K562 (cell line): ENCODE data around the gene RASGEF1C. TPM values are rescaled to one million over a fixed set of nuclear protein-coding genes. Genes with fewer than 3 reads are reported as not detected.

Experiments
- ATF2 ChIP-seq: sonication (generic); formaldehyde crosslinking; IDR thresholded peaks from 2 replicates; pipeline ENCODE4 v1.8.1; 2022; ENCODE audit warnings: missing genetic modification reagents
- CBX2 ChIP-seq: fragments of 200-600 bp; sonication (generic); IDR thresholded peaks from one replicate; pipeline ENCODE4 v1.6.1; 2012; ENCODE audit warnings: mild to moderate bottlenecking, low read length, inconsistent platforms; ENCODE audit not compliant: insufficient read depth, poor library complexity, severe bottlenecking
- CEBPZ ChIP-seq: fragments of 150-350 bp; IDR thresholded peaks from 2 replicates; pipeline ENCODE4 v1.6.1; 2014; ENCODE audit warnings: low read depth, mild to moderate bottlenecking, low read length, borderline replicate concordance
- CHD4 ChIP-seq: fragments of 200-600 bp; sonication (generic); IDR thresholded peaks from 3 replicates; pipeline ENCODE4 v1.6.1; 2012; ENCODE audit warnings: low read depth, mild to moderate bottlenecking, mixed read lengths, low read length, inconsistent platforms; ENCODE audit not compliant: insufficient read depth, insufficient replicate concordance, poor library complexity, severe bottlenecking
- FOXJ3 ChIP-seq: sonication (generic); formaldehyde crosslinking; IDR thresholded peaks from 2 replicates; pipeline ENCODE4 v1.4.0; 2020; ENCODE audit warnings: mild to moderate bottlenecking, missing genetic modification reagents
- GABPB2 ChIP-seq: fragments of 250-450 bp; sonication (Bioruptor Pico); conservative IDR thresholded peaks from 2 replicates; pipeline ENCODE4 v1.5.1; 2021; ENCODE audit warnings: mild to moderate bottlenecking
- GATA2 ChIP-seq: sonication (generic); formaldehyde crosslinking; IDR thresholded peaks from 2 replicates; pipeline ENCODE4 v1.4.0; 2020; ENCODE audit warnings: mild to moderate bottlenecking, missing genetic modification reagents
- GATAD2A ChIP-seq: fragments of 450-650 bp; IDR thresholded peaks from 2 replicates; pipeline ENCODE4 v1.6.1; 2017
- HNRNPL ChIP-seq: fragments of 200-400 bp; formaldehyde crosslinking; IDR thresholded peaks from 2 replicates; pipeline ENCODE4 v1.6.1; 2017; ENCODE audit warnings: low read depth, mild to moderate bottlenecking, low read length
- KDM2B ChIP-seq: fragments of 250-450 bp; sonication (Bioruptor Pico); IDR thresholded peaks from 2 replicates; pipeline ENCODE4 v1.8.0; 2021; ENCODE audit warnings: mild to moderate bottlenecking, moderate library complexity
- MAFG ChIP-seq: fragments of 450-650 bp; conservative IDR thresholded peaks from 2 replicates; pipeline ENCODE4 v1.6.1; 2016; ENCODE audit warnings: missing genetic modification characterization, missing compliant biosample characterization
- MTA1 ChIP-seq: fragments of 450-650 bp; IDR thresholded peaks from 2 replicates; pipeline ENCODE4 v1.6.1; 2017; ENCODE audit warnings: borderline replicate concordance
- MTA3 ChIP-seq: fragments of 450-650 bp; formaldehyde crosslinking; IDR thresholded peaks from 2 replicates; pipeline ENCODE4 v1.6.1; 2017; ENCODE audit warnings: mild to moderate bottlenecking, borderline replicate concordance
- NR1H2 ChIP-seq: sonication (generic); formaldehyde crosslinking; IDR thresholded peaks from 2 replicates; pipeline ENCODE4 v1.4.0; 2020; ENCODE audit warnings: mild to moderate bottlenecking, missing genetic modification reagents
- RFX7 ChIP-seq: fragments of 250-450 bp; sonication (Bioruptor Pico); IDR thresholded peaks from 2 replicates; pipeline ENCODE4 v1.5.1; 2021; ENCODE audit warnings: mild to moderate bottlenecking
- SMARCA4 ChIP-seq: fragments of 450-650 bp; IDR thresholded peaks from 2 replicates; pipeline ENCODE4 v1.6.1; 2016
- SMARCB1 ChIP-seq: IDR thresholded peaks from 2 replicates; pipeline ENCODE4 v1.6.1; 2011; ENCODE audit warnings: improper control_type of control experiment, low read depth; ENCODE audit not compliant: insufficient read length
- SNRNP70 ChIP-seq: fragments of 200-400 bp; formaldehyde crosslinking; optimal IDR thresholded peaks from 2 replicates; pipeline ENCODE3; 2017; ENCODE audit warnings: low read depth, low read length
- WHSC1 ChIP-seq: IDR thresholded peaks from one replicate; pipeline ENCODE4 v1.6.1; 2012; ENCODE audit warnings: low read length, control low read depth, inconsistent platforms
- ZNF282 ChIP-seq: sonication (generic); formaldehyde crosslinking; IDR thresholded peaks from 2 replicates; pipeline ENCODE4 v1.8.1; 2023; ENCODE audit warnings: missing genetic modification reagents
- ZNF354B ChIP-seq: fragments of 250-450 bp; sonication (Bioruptor Pico); IDR thresholded peaks from 2 replicates; pipeline ENCODE4 v1.4.0; 2020
- ZNF76 ChIP-seq: fragments of 250-450 bp; sonication (Bioruptor Pico); IDR thresholded peaks from 2 replicates; pipeline ENCODE4 v1.4.0; 2020; ENCODE audit warnings: mild to moderate bottlenecking, moderate library complexity, borderline replicate concordance
- ZNF785 ChIP-seq: fragments of 250-450 bp; sonication (Bioruptor Pico); IDR thresholded peaks from 2 replicates; pipeline ENCODE4 v1.4.0; 2020; ENCODE audit warnings: mild to moderate bottlenecking
- polyA plus RNA-seq, 8 experiments: library from polyadenylated mRNA; depleted of rRNA in 4 of 8; stranded (reverse) in 5 of 8; unstranded in 3 of 8; fragments of >200 nt; fragmentation: Nextera tagmentation in 2 of 8; fragmentation: Illumina TruSeq in 1 of 8; extraction: Ambion mirVana in 2 of 8; extraction: Trizol in 1 of 8; gene quantifications; 2 replicates each; pipeline versions ENCODE4 v1.2.1 to v1.2.3, GENCODE V29; 2011 to 2014; ENCODE audit warnings: inconsistent platforms in 1 of 8, missing spikeins in 1 of 8
- total RNA-seq, 7 experiments: library from RNA; depleted of rRNA in 6 of 7; stranded (reverse); fragments of >200 nt in 6 of 7; fragmentation: Illumina TruSeq in 2 of 7; extraction: Trizol in 2 of 7; gene quantifications; 2 replicates each; pipeline versions ENCODE4 v1.2.1 to v1.2.3, GENCODE V29; 2011 to 2021; ENCODE audit warnings: low replicate concordance in 1 of 7

The RASGEF1C gene
- total and polyA plus RNA-seq, 9 of the 15 experiments (the other 6 are each of a cell fraction or from before 2014, with no cell fraction given), result 0.04 to 1.1 (median 0.21) TPM; not detected in 4

- no peak for TF ChIP-seq WHSC1
- TF ChIP-seq KDM2B, result no peak
- no peak for TF ChIP-seq MAFG (tag)
- TF ChIP-seq GATAD2A, result no peak
- no peak for TF ChIP-seq SMARCB1
- TF ChIP-seq CEBPZ, result no peak
- no peak for TF ChIP-seq GATA2 (CRISPR knock-in tag)
- TF ChIP-seq MTA3, result peak; percentile 44; the same call in 1 of the 2 replicates
- TF ChIP-seq ZNF282 (CRISPR knock-in tag), result no peak
- no peak for TF ChIP-seq CHD4
- TF ChIP-seq ATF2, result no peak
- no peak for TF ChIP-seq CBX2
- peak; percentile 12; the same call in 1 of the 2 replicates for TF ChIP-seq MTA1
- no peak for TF ChIP-seq SNRNP70
- no peak for TF ChIP-seq HNRNPL
- TF ChIP-seq ZNF354B (CRISPR knock-in tag), result no peak
- no peak for TF ChIP-seq GABPB2 (CRISPR knock-in tag)
- no peak for TF ChIP-seq ZNF76
- no peak for TF ChIP-seq RFX7
- no peak for TF ChIP-seq ZNF785 (CRISPR knock-in tag)
- TF ChIP-seq SMARCA4, result no peak
- TF ChIP-seq FOXJ3 (CRISPR knock-in tag), result no peak
- no peak for TF ChIP-seq NR1H2 (CRISPR knock-in tag)
Observed at GRCh38 chr5:180090098-180090768, 118.8 kb downstream of the RASGEF1C start (continued).
